GM21515 (cell line): Measurements from ENCODE around the gene SLC38A9.
"Not testable (repeated sequence)": the region's sequence is repeated elsewhere in the genome, so short reads cannot be mapped to it uniquely, and the experiment has no call there.

Source experiments
- ATAC-seq: cut with Tn5 transposase; IDR thresholded peaks from one replicate; pipeline ENCODE4 v1.9.1; 2021; ENCODE audit not compliant: unreplicated experiment

Gene SLC38A9

DNA sequence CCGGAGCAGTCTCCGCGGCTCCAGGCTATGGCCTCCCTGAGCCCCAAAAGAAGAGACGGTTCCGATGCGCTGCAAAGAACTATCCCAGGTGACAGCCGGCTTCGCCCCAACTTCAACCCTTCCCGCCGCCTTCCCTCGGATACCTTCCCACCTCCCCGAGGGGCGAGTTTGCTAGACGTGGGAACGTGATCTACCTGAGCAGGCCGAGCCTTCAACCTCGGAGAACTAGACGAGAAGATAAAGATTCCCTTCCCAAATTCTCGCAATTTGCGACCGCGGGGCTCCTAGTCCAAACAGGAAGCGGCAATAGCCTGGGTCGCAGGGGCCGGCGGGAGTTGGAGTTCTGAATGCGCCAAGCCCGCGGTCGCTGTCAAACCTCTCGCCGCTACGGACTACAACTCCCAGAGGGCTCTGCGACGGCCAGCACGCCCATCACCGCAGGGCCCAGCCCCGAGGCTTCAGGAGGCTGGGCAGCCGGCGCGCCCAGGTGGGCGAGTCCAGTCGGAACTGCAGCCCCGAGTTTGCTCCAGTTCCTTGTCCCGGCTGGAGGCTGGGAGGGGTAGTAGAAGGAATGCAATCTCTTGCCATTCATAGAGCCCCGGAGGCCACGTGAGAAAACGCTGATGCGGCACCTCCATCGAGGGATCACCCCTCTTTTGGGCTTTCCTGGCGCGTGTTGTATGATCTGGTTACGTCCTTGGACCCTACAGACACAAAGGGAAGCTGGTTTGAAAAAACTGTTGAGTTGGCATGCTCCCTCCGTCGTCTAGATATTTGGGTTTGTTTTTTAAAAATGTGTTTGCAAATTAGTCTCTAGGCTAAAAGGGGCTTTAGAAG is at the start of gene SLC38A9:
SLC38A9 (minus strand) TSS at position 302 of the 837 bp plus-strand sequence. CDS start 14,366 bp downstream, outside the sequence.
- peak; percentile 100 for ATAC-seq

DNA sequence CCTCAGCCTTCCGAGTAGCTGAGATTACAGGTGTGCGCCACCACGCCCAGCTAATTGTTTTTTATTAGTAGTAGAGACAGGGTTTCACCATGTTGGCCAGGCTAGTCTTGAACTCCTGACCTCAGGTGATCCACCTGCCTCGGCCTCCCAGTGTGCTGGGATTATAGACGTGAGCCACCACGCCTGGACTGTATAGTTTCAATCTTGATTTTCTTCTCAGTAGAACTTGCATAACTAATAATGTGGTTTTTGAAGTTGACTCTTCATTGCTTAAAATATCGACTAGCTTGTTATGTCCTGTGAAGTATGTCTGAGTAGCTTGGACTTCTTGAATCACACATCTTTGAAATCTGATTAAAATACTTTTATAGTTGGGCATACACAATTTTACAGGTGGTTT is 49.6 kb upstream of the SLC38A9 start:
- ATAC-seq, result not testable (repeated sequence)

DNA sequence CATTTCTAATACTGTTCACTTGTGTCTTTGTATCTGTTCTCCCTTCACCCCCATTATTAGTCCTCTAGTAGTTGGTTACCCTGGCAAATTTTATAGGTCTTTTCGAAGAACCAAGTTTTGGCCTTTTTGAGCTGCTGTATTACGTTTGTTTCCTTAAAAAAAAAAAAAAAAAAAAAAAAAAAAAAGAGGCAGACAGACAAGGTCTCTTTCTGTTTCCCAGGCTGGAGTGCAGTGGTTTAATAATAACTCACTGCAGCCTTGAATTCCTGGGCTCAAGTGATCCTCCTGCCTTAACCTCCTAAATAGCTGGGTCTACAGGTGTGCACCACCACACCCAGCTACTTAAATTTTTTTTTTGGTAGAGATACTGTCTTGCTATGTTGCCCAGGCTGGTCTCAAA is 46.6 kb upstream of the SLC38A9 start:
- no peak for ATAC-seq

DNA sequence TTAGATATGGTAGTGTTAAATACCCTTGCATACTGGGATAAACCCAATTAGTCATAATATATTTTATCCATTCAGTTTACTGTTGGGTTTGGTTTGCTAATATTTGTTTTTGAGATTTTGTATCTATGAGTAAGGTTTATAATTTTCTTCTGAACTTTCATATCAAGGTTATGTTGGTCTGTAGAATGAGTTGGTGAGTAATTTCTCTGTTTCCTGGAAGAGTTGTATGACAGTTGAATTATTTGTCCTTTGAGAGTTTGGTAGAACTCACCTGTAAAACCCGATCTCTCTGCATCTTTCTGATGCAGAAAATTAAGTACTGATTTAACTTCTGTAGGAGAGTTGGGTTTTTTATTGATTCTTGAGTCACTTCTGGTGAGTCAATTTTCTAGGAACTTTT is 46.1 kb upstream of the SLC38A9 start:
- ATAC-seq, result no peak

DNA sequence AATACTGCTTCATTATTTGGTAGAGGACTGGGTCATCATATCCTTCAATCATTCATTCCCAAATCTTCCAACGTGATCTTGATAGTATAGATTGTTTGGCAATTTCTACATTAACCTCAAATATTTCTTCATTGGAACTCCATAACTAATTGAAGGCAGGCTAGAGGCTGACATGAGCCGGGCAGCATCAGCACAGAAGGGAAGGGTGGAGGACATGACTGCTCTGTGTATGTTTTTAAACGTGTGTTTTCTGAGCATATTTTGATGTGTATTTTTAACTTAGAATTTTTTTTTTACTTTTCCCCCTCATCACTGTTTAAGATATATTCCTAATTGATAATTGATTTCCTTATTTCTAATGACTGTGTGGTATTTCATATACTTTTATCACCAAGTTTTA is 38.4 kb upstream of the SLC38A9 start:
- no peak for ATAC-seq

- ATAC-seq, result no peak
Observed at GRCh38 chr5:55750063-55750462, 37.9 kb upstream of the SLC38A9 start.

DNA sequence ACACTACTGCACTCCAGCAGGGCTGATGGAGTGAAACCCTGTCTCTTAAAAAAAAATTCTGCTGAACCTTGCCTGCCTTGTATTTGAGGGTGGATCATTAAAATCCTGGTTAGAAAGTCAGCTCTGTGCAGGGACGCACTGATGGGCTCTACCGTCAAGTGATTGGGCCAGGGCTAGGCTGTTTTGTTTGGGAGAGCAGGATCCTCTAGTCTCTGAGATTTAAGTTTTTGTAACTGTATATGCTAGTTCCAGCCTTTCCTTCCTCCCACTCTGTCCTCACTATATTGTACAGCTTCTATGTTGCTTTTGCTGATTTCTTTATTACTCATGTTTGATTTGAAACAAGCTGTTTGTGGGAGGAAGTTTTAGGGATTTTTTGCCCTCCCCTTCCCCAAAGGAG is 37.3 kb upstream of the SLC38A9 start:
- ATAC-seq, result no peak

GRCh38 chr5:55747778-55748318 is 35.7 kb upstream of the SLC38A9 start:
- ATAC-seq, result no peak

- ATAC-seq, result no peak
Observed at GRCh38 chr5:55742778-55743177, 30.7 kb upstream of the SLC38A9 start.

- no peak for ATAC-seq
Observed at GRCh38 chr5:55737793-55738192, 25.7 kb upstream of the SLC38A9 start, which contains the start of gene DDX4. Gene DDX4 (plus strand): TSS chr5:55738061. CDS start chr5:55738964, 903 bp downstream.

DNA sequence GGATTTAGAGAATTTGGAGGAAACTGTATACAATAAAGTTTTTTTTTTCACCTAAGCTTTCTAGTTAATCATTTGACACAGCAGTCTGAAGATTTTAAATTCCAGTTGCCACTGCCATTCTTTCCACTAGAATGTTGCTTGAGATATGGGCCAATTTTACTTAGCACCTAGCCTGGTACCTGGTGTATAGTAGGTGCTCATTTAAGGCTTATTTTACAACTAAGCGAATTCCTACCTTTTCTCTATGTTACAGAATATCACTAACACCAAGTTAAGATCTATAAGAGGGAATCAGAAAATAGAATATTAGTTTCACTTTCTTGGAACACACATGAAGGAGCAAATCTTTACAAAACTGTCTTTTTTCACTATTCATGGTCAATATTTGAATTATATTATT is 22.5 kb upstream of the SLC38A9 start:
- ATAC-seq, result no peak

DNA sequence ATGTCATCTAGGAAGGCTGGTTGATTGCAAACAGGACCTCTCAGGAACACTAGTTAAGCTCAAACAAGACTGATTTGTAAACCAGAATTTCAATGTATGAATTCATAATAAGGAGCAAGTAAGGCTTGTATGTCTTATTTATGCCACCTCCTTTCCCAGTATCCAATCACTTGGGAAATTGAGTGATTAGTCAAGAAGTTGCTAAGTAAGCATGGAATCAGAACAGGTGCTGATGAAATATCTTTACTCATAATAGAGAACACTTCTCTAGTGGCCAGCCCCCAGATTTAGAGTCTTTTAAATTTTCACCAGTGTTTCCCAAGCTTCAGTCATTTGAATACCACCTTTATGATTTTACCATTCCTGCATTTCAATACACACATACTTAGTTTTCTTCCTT is 20.5 kb upstream of the SLC38A9 start:
- no peak for ATAC-seq

DNA sequence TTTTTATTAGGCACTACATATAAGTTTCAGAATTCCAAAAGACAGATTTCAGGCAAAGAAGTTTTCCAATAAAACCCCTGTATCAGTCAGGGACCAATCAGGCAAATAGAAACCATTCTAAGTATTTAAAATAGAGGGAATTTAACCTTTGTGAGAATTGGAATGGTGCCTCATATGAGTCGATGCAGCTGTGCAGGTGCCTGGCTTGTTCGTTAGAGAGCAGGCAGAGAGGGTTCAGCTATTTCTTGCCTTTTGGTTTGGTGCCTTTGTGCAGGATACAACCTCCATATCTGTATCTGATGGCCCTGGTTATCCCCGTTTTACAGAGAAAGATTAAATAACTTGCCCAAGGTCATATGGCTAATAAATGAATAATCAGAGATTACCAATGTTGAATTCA is 19.7 kb upstream of the SLC38A9 start:
- no peak for ATAC-seq

- ATAC-seq, result no peak
Observed at GRCh38 chr5:55724281-55724680, 12.2 kb upstream of the SLC38A9 start.

GRCh38 chr5:55720188-55720703 is 8.1 kb upstream of the SLC38A9 start:
- no peak for ATAC-seq

- not testable (repeated sequence) for ATAC-seq
Observed at GRCh38 chr5:55719026-55719425, 6.9 kb upstream of the SLC38A9 start.

DNA sequence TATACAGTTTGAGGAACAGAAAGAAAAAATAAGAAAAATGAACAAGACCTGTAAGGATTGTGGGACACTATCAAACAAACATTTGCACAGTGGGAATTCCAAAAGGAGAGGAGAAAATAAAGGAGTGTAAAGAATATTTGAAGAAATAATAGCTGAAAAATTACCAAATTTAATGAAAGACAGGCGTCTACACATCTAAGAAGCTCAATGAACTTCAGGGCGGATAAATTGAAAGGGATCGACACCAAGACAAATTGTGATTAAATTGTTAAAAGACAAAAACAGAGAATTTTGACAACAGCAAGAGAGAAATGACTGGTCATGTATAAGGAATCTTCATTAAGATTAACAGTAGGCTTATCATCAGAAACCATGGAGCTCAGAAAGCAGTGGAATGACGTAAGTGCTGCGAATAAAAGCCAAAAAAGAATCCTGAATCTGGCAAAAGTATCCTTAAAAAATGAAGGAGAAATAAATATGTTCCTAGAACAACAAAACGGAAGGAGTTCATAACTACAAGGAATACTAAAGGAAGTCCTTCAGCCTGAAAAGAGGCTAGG is 3.5 kb upstream of the SLC38A9 start:
- ATAC-seq, result no peak

DNA sequence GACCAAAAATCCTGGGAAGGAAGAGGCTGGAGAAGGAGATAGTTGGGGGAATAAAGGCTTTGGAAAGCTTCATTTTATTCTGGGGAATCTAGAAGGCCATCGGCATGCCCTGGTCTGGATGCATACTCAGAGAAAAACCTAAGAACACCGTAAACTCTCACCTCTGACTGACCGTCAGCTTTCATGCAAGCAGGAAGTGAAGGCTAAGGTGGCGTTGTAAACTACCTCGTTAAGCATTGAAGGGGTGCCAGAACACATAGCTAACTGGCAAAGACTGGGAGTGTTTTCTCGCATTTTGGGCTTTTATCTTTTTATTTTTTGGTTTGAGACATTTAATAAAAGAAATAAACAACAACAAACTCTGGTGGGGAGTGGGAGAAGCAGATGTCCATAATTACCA is 2.6 kb upstream of the SLC38A9 start:
- ATAC-seq, result no peak

- no peak for ATAC-seq
Observed at GRCh38 chr5:55714339-55714738, 2.2 kb upstream of the SLC38A9 start.

- ATAC-seq, result no peak
Observed at GRCh38 chr5:55713871-55714270, 1.7 kb upstream of the SLC38A9 start.

DNA sequence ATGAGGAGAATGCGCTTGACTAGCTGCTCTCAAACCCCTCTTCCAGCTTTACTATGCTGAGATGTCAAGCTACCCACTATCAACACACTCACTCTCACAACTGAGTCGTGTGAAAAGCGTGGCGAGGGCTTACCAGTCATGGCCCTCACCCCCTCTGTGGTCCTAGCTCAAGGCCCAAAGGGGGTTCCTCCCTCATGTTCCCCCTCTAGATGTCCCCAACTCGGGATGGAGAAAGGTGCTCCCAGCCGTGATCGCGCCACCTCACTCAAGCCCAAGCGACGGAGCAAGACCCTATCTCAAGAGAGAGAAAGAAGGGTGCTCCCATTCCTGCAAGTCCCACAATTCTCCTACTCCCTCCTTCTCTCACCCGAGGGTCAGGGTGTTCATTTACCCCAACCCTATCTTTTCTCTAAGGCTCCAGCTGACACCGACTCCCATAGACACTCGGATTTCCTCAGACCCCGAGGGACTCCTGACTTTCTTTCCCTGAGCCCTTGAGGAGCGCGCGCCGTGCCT is 559 bp downstream of the SLC38A9 start:
- no peak for ATAC-seq

GRCh38 chr5:55708732-55709131 is 3.4 kb downstream of the SLC38A9 start:
- ATAC-seq, result no peak
